WTC11 (cell line): ENCODE results near the gene GNB5.

ENCODE experiments used
- CTCF ChIP-seq: fragments of 200-600 bp; IDR thresholded peaks from 2 replicates; pipeline ENCODE4 v1.8.0; 2022; ENCODE audit warnings: antibody characterized with exemption
- IRF1 ChIP-seq: sonication (generic); formaldehyde crosslinking; IDR thresholded peaks from 2 replicates; pipeline ENCODE4 v1.8.0; 2023; ENCODE audit warnings: missing genetic modification reagents
- STAT6 ChIP-seq: sonication (generic); formaldehyde crosslinking; conservative IDR thresholded peaks from 2 replicates; pipeline ENCODE4 v1.8.1; 2023; ENCODE audit warnings: mild to moderate bottlenecking, low read depth, missing genetic modification reagents, moderate library complexity
- ZNF121 ChIP-seq: sonication (generic); formaldehyde crosslinking; IDR thresholded peaks from 2 replicates; pipeline ENCODE4 v1.8.0; 2023; ENCODE audit warnings: missing genetic modification reagents

DNA sequence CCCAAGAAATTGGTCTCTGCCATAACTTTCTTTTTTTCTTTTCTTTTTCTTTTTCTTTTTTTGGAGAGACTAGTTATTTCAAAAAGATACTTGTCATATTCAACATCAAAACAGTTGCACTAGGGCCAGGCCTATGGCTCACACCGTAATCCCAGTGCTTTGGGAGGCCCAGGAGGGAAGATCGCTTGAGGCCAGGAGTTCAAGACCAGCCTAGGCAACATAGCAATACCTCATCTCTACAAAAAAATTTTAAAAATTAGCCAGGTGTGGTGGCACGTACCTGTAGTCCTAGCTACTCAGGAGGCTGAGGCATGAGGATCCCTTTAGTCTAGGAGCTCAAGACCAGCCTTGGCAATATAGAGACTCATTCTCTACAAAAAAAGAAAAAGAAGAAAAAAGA is 49.0 kb upstream of the GNB5 start:
- TF ChIP-seq ZNF121 (CRISPR knock-in tag) = no peak
- no peak for TF ChIP-seq CTCF
- no peak for TF ChIP-seq STAT6
- TF ChIP-seq IRF1 (CRISPR knock-in tag) = no peak
